ENCODE data around the gene SUSD4.
"Not testable (repeated sequence)": the region's sequence is repeated elsewhere in the genome, so short reads cannot be mapped to it uniquely, and the experiment has no call there.

The SUSD4 gene

DNA sequence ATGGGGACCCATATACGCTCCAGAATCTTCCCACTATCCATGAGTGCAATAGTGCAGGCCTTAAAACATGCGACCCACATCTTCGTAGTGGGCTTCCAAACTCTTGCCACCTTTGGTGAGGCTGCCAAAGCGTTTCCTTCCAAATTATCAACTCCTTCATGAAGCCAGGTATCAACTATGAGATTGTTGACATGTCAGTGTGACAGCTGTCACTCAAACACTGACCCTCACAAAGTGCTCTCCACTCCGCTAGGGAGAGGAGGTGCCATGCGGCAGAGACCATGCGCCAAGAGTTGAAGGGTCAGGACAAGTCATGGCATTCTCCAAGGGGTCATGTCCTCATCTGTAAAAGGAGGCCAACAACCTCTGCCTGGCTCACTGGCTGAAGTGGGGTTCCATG, 103.3 kb downstream of the SUSD4 start:
- Histone ChIP-seq H3K27ac (no peak overlapping the region), H3K4me3 (no peak overlapping the region)
- peak; percentile 26 for DNase-seq (ENCODE audit: low spot score)
- TF ChIP-seq, protein P1, sequence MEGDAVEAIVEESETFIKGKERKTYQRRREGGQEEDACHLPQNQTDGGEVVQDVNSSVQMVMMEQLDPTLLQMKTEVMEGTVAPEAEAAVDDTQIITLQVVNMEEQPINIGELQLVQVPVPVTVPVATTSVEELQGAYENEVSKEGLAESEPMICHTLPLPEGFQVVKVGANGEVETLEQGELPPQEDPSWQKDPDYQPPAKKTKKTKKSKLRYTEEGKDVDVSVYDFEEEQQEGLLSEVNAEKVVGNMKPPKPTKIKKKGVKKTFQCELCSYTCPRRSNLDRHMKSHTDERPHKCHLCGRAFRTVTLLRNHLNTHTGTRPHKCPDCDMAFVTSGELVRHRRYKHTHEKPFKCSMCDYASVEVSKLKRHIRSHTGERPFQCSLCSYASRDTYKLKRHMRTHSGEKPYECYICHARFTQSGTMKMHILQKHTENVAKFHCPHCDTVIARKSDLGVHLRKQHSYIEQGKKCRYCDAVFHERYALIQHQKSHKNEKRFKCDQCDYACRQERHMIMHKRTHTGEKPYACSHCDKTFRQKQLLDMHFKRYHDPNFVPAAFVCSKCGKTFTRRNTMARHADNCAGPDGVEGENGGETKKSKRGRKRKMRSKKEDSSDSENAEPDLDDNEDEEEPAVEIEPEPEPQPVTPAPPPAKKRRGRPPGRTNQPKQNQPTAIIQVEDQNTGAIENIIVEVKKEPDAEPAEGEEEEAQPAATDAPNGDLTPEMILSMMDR (IDR thresholded peaks at IDR 0.05) = no peak

DNA sequence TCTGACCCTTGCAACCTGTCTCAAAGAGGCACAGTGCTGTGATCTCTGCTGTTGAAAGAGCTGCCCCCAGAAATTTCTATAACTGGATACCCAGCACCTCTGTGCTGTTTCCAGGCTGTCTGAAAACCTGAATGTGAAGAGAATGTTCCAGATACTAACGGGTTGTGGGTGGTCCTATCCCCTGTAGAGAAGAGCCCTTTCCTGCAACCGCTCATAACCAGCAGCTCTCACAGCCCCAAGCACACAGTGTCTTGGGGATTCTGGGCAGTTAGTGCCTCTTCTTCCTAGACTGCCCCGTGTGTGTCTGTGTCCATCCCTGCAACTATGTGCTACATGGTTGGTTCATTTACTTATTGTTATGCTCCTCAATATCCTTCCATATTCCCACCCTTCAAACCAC, 104.5 kb downstream of the SUSD4 start:
- Histone ChIP-seq H3K27ac (no peak overlapping the region), H3K4me3 (no peak overlapping the region)
- TF ChIP-seq, protein P1 (IDR thresholded peaks at IDR 0.05) = no peak
- peak; percentile 16 for DNase-seq (ENCODE audit: low spot score)

DNA sequence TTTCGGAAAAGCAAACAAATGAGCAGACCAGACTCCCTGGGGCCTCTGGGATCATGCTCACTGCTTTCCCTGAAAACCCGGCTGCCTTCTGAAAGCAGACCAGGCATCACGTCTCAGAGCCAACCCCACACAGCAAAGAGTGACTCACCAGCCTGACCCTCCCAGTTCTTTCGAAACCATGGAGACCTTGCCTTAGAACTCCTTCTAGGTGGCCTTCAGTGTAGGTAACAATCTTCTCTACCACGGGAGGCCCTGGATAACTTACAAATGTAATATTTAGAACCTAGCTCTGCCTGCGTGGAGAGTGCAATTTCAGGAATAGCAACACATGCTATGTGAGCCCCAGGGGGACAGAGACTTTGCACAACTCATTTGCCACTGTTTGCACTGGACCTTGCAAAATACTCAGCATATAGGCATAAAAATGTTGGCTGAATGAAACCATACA, 105.2 kb downstream of the SUSD4 start:
- Histone ChIP-seq H3K27ac (no peak overlapping the region), H3K4me3 (no peak overlapping the region)
- TF ChIP-seq, protein P1 (IDR thresholded peaks at IDR 0.05) = no peak
- no peak for DNase-seq (ENCODE audit: low spot score)

DNA sequence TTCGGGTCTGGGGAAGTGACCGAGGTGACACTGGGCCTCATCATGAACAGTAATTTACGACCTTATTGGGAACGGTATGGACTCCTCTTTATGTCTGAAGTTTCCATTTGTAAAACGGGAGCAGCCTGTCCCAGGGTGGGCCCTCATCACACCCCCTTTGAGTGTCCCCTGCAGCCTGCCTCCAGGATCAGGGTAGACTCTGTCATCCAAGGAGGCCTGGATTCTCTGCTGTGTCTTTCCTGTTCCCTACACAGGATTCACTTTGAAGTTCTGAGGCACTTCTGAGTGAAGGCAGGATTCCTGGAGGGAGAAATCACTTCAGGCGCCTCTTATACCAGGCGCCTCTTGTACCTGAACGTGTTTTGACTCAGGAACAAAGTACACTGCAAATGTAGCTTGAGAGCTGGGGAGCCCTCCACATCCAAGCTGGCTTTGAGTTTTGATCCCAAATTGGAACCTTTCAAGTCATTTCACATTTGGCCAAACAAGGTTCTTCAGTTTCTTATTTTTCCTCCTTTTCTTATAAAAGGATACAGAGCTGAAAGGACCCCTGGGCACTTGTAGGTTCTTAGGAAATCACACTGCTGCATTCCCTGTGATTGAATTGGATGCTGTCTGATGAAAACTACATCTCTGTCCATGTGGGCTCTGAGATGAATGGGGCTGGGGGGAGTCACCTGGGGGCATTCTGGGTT, 106.0 kb downstream of the SUSD4 start:
- TF ChIP-seq, protein P1 (IDR thresholded peaks at IDR 0.05) = no peak
- no peak overlapping the region for H3K27ac ChIP-seq
- H3K4me3 ChIP-seq = no peak overlapping the region
- DNase-seq (ENCODE audit: low spot score) = peak; percentile 22

DNA sequence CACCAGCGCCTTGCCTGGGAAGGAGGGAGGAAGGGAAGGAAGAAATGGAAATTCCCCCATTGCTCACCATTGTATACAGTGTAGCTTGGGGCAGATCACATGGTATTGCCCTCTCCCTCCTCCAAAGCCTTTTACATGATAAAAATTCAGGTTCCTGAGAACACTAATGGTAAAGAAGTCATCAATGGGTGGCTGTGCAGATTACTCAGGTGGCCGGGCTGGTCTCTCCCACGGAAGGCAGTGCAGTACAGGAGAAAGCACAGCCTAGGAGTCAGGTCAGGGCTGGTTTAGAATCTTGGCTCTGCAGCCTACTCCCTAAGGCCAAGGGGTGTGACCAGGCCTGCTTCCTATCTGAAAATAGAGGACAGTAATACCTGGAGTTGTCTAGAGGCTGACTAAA, 107.9 kb downstream of the SUSD4 start:
- DNase-seq (ENCODE audit: low spot score) = no peak
- Histone ChIP-seq H3K27ac (no peak overlapping the region), H3K4me3 (no peak overlapping the region)
- TF ChIP-seq, protein P1 (IDR thresholded peaks at IDR 0.05) = no peak

DNA sequence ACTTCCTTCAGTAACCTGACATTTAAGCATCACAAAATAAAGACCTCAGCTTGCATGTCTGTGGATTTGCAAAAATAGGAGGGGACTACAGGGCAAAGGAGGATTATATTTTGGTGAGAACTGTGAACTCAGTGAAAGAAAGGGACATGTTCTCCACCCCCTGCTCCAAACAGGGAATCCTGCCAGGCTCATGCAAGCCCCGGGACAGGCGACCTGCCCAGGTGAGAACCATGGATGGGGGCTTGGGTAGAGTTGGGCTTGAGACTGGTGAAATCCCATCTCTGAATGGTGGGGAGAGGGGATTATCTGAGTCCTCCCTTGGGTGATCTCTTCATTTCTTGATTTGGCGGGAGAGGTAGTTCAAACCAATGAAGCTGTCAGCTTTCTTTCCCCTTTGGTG, 110.1 kb downstream of the SUSD4 start:
- no peak overlapping the region for H3K4me3 ChIP-seq
- H3K27ac ChIP-seq = no peak overlapping the region
- no peak for DNase-seq (ENCODE audit: low spot score)
- TF ChIP-seq, protein P1 (IDR thresholded peaks at IDR 0.05) = no peak

DNA sequence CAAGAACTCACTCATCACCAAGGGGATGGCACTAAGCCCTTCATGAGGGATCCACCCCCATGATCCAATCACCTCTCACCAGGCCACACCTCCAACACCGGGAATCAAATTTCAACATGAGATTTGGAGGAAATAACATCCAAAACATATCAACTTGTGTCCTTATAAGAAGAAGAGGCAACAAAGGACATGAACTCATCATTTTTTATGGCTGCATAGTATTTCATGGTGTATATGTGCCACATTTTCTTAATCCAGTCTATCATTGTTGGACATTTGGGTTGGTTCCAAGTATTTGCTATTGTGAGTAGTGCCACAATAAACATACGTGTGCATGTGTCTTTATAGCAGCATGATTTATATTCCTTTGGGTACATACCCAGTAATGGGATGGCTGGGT, 112.6 kb downstream of the SUSD4 start:
- not testable (repeated sequence) for H3K4me3 ChIP-seq; H3K27ac ChIP-seq; DNase-seq (ENCODE audit: low spot score)

Data from coronary artery (tissue), 2 donors.